Liver (tissue), 9 donors: ENCODE data around the gene UBE2D2. TPM values are rescaled to one million over a fixed set of nuclear protein-coding genes. Genes with fewer than 3 reads are reported as not detected.
"Not testable (repeated sequence)": the region's sequence is repeated elsewhere in the genome, so short reads cannot be mapped to it uniquely, and the experiment has no call there.

ENCODE experiments used
- DNase-seq: peaks from one replicate; pipeline ENCODE4 v3.0.0-alpha.2; 2017; ENCODE audit warnings: low spot score
- H3K27ac ChIP-seq, 2 donors: one replicate each; pipeline ENCODE4 v1.7.0; 2013; ENCODE audit warnings: inconsistent platforms in 2 of 2, low read length in 2 of 2, control low read depth in 1 of 2, low read depth in 1 of 2, mild to moderate bottlenecking in 1 of 2
- H3K27me3 ChIP-seq, 4 donors: one replicate each; pipeline versions ENCODE4 v1.6.1 to v1.7.0; 2013; ENCODE audit warnings: low read length in 3 of 4, inconsistent platforms in 1 of 4, mild to moderate bottlenecking in 1 of 4, moderate library complexity in 1 of 4; ENCODE audit not compliant: control insufficient read depth in 4 of 4, insufficient read depth in 4 of 4
- H3K36me3 ChIP-seq, 4 donors: one replicate each; pipeline versions ENCODE4 v1.6.1 to v1.7.0; 2013; ENCODE audit warnings: low read length in 3 of 4, mild to moderate bottlenecking in 3 of 4, low read depth in 1 of 4, moderate library complexity in 1 of 4; ENCODE audit not compliant: control insufficient read depth in 4 of 4, insufficient read depth in 3 of 4
- H3K4me1 ChIP-seq, 4 donors: one replicate each; pipeline versions ENCODE4 v1.6.1 to v1.7.0; 2013; ENCODE audit warnings: low read length in 3 of 4, mild to moderate bottlenecking in 3 of 4, moderate library complexity in 1 of 4; ENCODE audit not compliant: control insufficient read depth in 4 of 4, insufficient read depth in 4 of 4
- H3K4me3 ChIP-seq, 3 donors: one replicate each; pipeline versions ENCODE4 v1.6.1 to v1.7.0; 2013; ENCODE audit warnings: low read length in 3 of 3, control low read depth in 1 of 3, low read depth in 1 of 3, mild to moderate bottlenecking in 1 of 3
- H3K9ac ChIP-seq, 2 donors: one replicate each; pipeline ENCODE4 v1.7.0; 2013; ENCODE audit warnings: low read length in 2 of 2, mild to moderate bottlenecking in 2 of 2, moderate library complexity in 2 of 2, control low read depth in 1 of 2, low read depth in 1 of 2
- H3K9me3 ChIP-seq, 4 donors: one replicate each; pipeline versions ENCODE4 v1.6.1 to v1.7.0; 2013; ENCODE audit warnings: low read length in 3 of 4; ENCODE audit not compliant: control insufficient read depth in 4 of 4
- CTCF ChIP-seq: fragments of 150-350 bp; IDR thresholded peaks from 2 replicates; pipeline ENCODE4 v1.5.1; 2017; ENCODE audit warnings: improper control_type of control experiment, low read depth, low read length; ENCODE audit not compliant: missing input control
- FOXA2 ChIP-seq: IDR thresholded peaks from 2 replicates; pipeline ENCODE4 v1.6.1; 2016; ENCODE audit warnings: antibody characterized with exemption
- HNF4A ChIP-seq, 2 donors: conservative IDR thresholded peaks; 2 replicates each; pipeline ENCODE4 v1.6.1; 2016; ENCODE audit warnings: antibody characterized with exemption in 2 of 2, mild to moderate bottlenecking in 2 of 2
- HNF4G ChIP-seq: IDR thresholded peaks from 2 replicates; pipeline ENCODE4 v1.6.1; 2016; ENCODE audit warnings: antibody characterized with exemption
- MAX ChIP-seq: IDR thresholded peaks from 2 replicates; pipeline ENCODE4 v1.6.1; 2016; ENCODE audit warnings: antibody characterized with exemption
- REST ChIP-seq: IDR thresholded peaks from 2 replicates; pipeline ENCODE4 v1.6.1; 2016; ENCODE audit warnings: antibody characterized with exemption, mild to moderate bottlenecking
- RXRA ChIP-seq, 2 donors: IDR thresholded peaks; 2 replicates each; pipeline ENCODE4 v1.6.1; 2017 to 2018; ENCODE audit warnings: antibody characterized with exemption in 2 of 2, mild to moderate bottlenecking in 1 of 2
- SP1 ChIP-seq: IDR thresholded peaks from 2 replicates; pipeline ENCODE4 v1.6.1; 2018; ENCODE audit warnings: antibody characterized with exemption, mild to moderate bottlenecking
- TAF1 ChIP-seq: conservative IDR thresholded peaks from 2 replicates; pipeline ENCODE4 v1.6.1; 2016; ENCODE audit warnings: antibody characterized with exemption, mild to moderate bottlenecking
- WGBS: extraction: QIAGEN DNeasy Blood & Tissue Kit; methylation state at CpG from one replicate; pipeline ENCODE4 v1.1.7; 2013; 5-methylcytosine and 5-hydroxymethylcytosine counted together
- polyA plus RNA-seq, 2 donors: library from polyadenylated mRNA; stranded (reverse) in 1 of 2; unstranded in 1 of 2; fragments of 200-250 nt in 1 of 2; fragments of >200 nt in 1 of 2; fragmentation: Nextera tagmentation in 1 of 2; extraction: Ambion mirVana in 1 of 2; gene quantifications; one replicate each; pipeline versions ENCODE4 v1.2.1 to v1.2.3, GENCODE V29; 2013 to 2015
- total RNA-seq, 2 donors: library from RNA; depleted of rRNA; stranded (reverse); fragments of >200 nt; gene quantifications; one replicate each; pipeline ENCODE4 v1.2.3, GENCODE V29; 2014
- TF ChIP-seq, protein P1 (sequence below): IDR thresholded peaks from 2 replicates; pipeline ENCODE4 v1.6.1; 2016; ENCODE audit warnings: antibody characterized with exemption
- donor health status: healthy.
- donor health status: healthy.
- donor health status: healthy.
- donor health status: healthy.
- donor health status: healthy.

UBE2D2 gene
- total and polyA plus RNA-seq, 4 donors: 17.0 to 53.6 (median 41.4) TPM

GRCh38 chr5:139582181-139582580 is 21.0 kb downstream of the UBE2D2 start:
- not testable (repeated sequence) for H3K27ac ChIP-seq, H3K36me3 ChIP-seq, H3K27me3 ChIP-seq, H3K9ac ChIP-seq, DNase-seq, H3K4me3 ChIP-seq, H3K4me1 ChIP-seq, H3K9me3 ChIP-seq
- TF ChIP-seq HNF4A (conservative IDR thresholded peaks at IDR 0.05): peak in 1 of 2 donors; percentile 34
- 65% methylated on average over 5 of the region's 5 CpGs for WGBS

- H3K27me3 ChIP-seq: no peaks in the 10 kb centered on the region
- DNase-seq: no peak
- no peak overlapping the region for H3K27ac ChIP-seq
- H3K9me3 ChIP-seq: no peaks in the 10 kb centered on the region
- H3K4me1 ChIP-seq: peaks cover 0 to 2% (median 0%) of the 10 kb centered on the region in 4 donors
- peaks cover 0 to 5% (median 2%) of the 10 kb centered on the region in 4 donors for H3K36me3 ChIP-seq
- H3K9ac ChIP-seq: no peak overlapping the region
- no peak overlapping the region for H3K4me3 ChIP-seq
- WGBS: 92% methylated on average over 3 of the region's 3 CpGs
- no peak for TF ChIP-seq CTCF
- no peak for TF ChIP-seq REST
- TF ChIP-seq SP1: no peak
- TF ChIP-seq TAF1: no peak
- TF ChIP-seq FOXA2: no peak
- TF ChIP-seq, protein P1, sequence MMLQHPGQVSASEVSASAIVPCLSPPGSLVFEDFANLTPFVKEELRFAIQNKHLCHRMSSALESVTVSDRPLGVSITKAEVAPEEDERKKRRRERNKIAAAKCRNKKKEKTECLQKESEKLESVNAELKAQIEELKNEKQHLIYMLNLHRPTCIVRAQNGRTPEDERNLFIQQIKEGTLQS: no peak
- no peak for TF ChIP-seq MAX
- TF ChIP-seq RXRA (IDR thresholded peaks at IDR 0.05): no peak
- no peak for TF ChIP-seq HNF4G
These were observed 23.0 kb downstream of the UBE2D2 start for GRCh38 chr5:139584137-139584536.

GRCh38 chr5:139588116-139588515 is 27.0 kb downstream of the UBE2D2 start:
- not testable (repeated sequence) for DNase-seq, H3K4me1 ChIP-seq, H3K27me3 ChIP-seq, H3K9me3 ChIP-seq, H3K9ac ChIP-seq, H3K27ac ChIP-seq, H3K36me3 ChIP-seq, H3K4me3 ChIP-seq
- 95% methylated on average over 5 of the region's 5 CpGs for WGBS
